Type B pancreatic cell (in vitro differentiated cells): Measurements from ENCODE around the gene SPINK14. TPM values are rescaled to one million over a fixed set of nuclear protein-coding genes. Genes with fewer than 3 reads are reported as not detected.

ENCODE experiments used
- DNase-seq: peaks from one replicate; pipeline ENCODE4 v3.0.0; 2021; ENCODE audit warnings: mixed read lengths; ENCODE audit not compliant: unreplicated experiment; ENCODE audit errors: extremely low spot score
- H3K27ac Mint-ChIP-seq: 2 replicates; pipeline ENCODE4 v1.8.0; 2021; ENCODE audit warnings: mild to moderate bottlenecking, mixed read lengths
- H3K27me3 Mint-ChIP-seq: 2 replicates; pipeline ENCODE4 v1.8.0; 2021; ENCODE audit warnings: mixed read lengths
- H3K36me3 Mint-ChIP-seq: 2 replicates; pipeline ENCODE4 v1.8.0; 2021; ENCODE audit warnings: mixed read lengths
- H3K4me1 Mint-ChIP-seq: one replicate; pipeline ENCODE4 v1.8.0; 2021; ENCODE audit warnings: mixed read lengths; ENCODE audit not compliant: unreplicated experiment
- H3K4me3 Mint-ChIP-seq: 2 replicates; pipeline ENCODE4 v1.8.0; 2021; ENCODE audit warnings: mild to moderate bottlenecking, mixed read lengths
- H3K9me3 Mint-ChIP-seq: 2 replicates; pipeline ENCODE4 v1.8.0; 2021; ENCODE audit warnings: mixed read lengths
- total RNA-seq: library from RNA; stranded (reverse); gene quantifications from 2 replicates; pipeline ENCODE4 v1.2.1, GENCODE V29; 2021; ENCODE audit warnings: low replicate concordance
- TF ChIP-seq, protein P1 (sequence below): fragments of 200-600 bp; sonication (generic); conservative IDR thresholded peaks from 2 replicates; pipeline ENCODE4 v1.5.0; 2021; ENCODE audit warnings: antibody characterized with exemption, mild to moderate bottlenecking

The SPINK14 gene
- total RNA-seq, 1 donor from 2014 or later = not detected

GRCh38 chr5:148156609-148157008 is 11.7 kb upstream of the SPINK14 start:
- no peak overlapping the region for H3K4me3 Mint-ChIP-seq
- TF ChIP-seq, protein P1, sequence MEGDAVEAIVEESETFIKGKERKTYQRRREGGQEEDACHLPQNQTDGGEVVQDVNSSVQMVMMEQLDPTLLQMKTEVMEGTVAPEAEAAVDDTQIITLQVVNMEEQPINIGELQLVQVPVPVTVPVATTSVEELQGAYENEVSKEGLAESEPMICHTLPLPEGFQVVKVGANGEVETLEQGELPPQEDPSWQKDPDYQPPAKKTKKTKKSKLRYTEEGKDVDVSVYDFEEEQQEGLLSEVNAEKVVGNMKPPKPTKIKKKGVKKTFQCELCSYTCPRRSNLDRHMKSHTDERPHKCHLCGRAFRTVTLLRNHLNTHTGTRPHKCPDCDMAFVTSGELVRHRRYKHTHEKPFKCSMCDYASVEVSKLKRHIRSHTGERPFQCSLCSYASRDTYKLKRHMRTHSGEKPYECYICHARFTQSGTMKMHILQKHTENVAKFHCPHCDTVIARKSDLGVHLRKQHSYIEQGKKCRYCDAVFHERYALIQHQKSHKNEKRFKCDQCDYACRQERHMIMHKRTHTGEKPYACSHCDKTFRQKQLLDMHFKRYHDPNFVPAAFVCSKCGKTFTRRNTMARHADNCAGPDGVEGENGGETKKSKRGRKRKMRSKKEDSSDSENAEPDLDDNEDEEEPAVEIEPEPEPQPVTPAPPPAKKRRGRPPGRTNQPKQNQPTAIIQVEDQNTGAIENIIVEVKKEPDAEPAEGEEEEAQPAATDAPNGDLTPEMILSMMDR = no peak

DNA sequence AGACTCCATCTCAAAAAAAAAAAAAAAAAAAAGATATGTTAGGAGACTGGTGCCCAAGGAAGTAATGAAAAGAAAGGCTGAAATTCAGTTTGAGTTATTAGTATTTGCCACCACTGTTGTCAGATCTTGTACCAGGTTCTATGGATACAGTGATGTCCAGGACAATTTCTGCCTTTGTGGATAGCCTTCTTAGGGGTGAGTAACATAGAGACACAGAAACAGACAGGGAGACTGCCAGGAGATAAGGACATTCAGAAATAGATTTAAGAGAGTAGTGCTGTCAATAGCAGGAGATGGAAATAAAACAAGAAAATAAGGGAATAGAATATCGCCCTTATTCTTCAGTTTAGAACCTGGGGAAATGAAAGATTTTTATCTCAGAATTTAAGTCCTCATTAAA is 6.3 kb upstream of the SPINK14 start:
- no peaks in the 10 kb centered on the region for H3K9me3 Mint-ChIP-seq
- no peak overlapping the region for H3K4me3 Mint-ChIP-seq
- no peaks in the 10 kb centered on the region for H3K4me1 Mint-ChIP-seq
- TF ChIP-seq, protein P1 = no peak
- DNase-seq = no peak
- no peak overlapping the region for H3K27ac Mint-ChIP-seq
- H3K36me3 Mint-ChIP-seq = no peaks in the 10 kb centered on the region
- no peaks in the 10 kb centered on the region for H3K27me3 Mint-ChIP-seq

More at GRCh38 chr5:148156609-148157008, 11.7 kb upstream of the SPINK14 start:
- Mint-ChIP-seq H3K9me3 (no peaks in the 10 kb centered on the region), H3K4me1 (no peaks in the 10 kb centered on the region), H3K27me3 (no peaks in the 10 kb centered on the region), H3K27ac (no peak overlapping the region), H3K36me3 (no peaks in the 10 kb centered on the region)
- DNase-seq = no peak

DNA sequence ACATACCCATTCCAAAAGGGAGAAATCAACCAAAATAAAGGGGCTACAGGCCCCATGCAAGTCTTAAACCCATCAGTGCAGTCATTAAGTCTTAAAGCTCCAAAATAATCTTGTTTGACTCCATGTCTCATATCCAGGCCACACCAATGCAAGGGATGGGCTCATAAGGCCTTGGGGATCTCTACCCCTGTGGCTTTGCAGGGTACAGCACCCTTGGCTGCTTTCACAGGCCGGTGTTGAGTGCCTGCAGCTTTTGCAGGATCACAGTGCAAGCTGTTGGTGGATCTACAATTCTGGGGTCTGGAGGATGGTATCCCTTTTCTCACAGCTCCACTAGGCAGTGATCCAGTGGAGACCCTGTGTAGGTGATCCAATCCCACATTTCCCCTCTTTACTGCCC is 5.0 kb upstream of the SPINK14 start:
- no peak overlapping the region for H3K27ac Mint-ChIP-seq
- DNase-seq = no peak
- no peaks in the 10 kb centered on the region for H3K36me3 Mint-ChIP-seq
- TF ChIP-seq, protein P1 = no peak
- H3K9me3 Mint-ChIP-seq = no peaks in the 10 kb centered on the region
- H3K27me3 Mint-ChIP-seq = no peaks in the 10 kb centered on the region
- H3K4me1 Mint-ChIP-seq = no peaks in the 10 kb centered on the region
- H3K4me3 Mint-ChIP-seq = no peak overlapping the region

DNA sequence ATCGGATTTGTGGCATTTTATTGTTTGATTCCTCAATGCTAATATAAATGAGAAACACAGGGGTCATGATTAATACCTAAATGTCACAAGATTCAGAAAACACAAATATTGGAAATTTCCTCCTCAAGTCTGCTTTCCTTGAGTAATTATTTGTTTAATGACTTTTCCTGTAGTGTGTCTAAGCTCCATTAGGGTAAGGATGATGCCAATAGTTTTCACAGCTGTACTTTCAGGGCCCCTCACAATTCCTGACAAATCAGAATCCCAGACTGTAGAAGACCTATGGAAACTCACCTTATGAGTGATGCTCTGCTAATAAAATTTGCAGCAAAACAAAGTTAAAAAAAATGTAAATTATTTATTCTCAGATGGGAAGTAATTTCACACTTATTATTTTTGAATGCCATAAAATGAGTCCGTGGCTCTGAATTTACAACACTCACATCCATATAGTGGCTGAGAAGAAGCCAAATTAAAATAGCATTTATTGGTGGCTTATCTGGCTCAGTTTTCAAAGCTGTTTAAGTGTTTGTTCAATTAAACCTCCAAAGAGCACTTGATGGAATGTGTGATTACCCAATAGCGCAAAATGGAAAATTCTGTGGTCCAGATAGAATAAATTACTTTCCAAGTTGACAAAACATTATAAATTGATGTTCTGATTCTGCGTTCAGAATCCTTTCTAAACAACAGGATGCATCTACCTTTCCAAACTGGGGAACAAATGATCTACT is 1.6 kb upstream of the SPINK14 start:
- Mint-ChIP-seq H3K9me3 (no peaks in the 10 kb centered on the region), H3K36me3 (no peaks in the 10 kb centered on the region)
- TF ChIP-seq, protein P1 = no peak

GRCh38 chr5:148172377-148172776 is 4.0 kb downstream of the SPINK14 start:
- H3K27ac Mint-ChIP-seq = no peak overlapping the region
- no peak for DNase-seq
- H3K4me1 Mint-ChIP-seq = no peaks in the 10 kb centered on the region
- H3K27me3 Mint-ChIP-seq = peaks cover 4% of the 10 kb centered on the region
- no peaks in the 10 kb centered on the region for H3K36me3 Mint-ChIP-seq
- H3K4me3 Mint-ChIP-seq = no peak overlapping the region
- TF ChIP-seq, protein P1 = no peak
- no peaks in the 10 kb centered on the region for H3K9me3 Mint-ChIP-seq

More for the DNA sequence above, 1.6 kb upstream of the SPINK14 start:
- H3K27me3 Mint-ChIP-seq = no peaks in the 10 kb centered on the region
- H3K4me3 Mint-ChIP-seq = no peak overlapping the region
- no peak for DNase-seq
- H3K27ac Mint-ChIP-seq = no peak overlapping the region
- H3K4me1 Mint-ChIP-seq = no peaks in the 10 kb centered on the region
